ENCODE results near the gene TPO. TPM values are rescaled to one million over a fixed set of nuclear protein-coding genes. Genes with fewer than 3 reads are reported as not detected.

Gene TPO
- total RNA-seq, 4 donors from 2014 or later = 0.70 to 46.2 (median 6.8) TPM

- no peaks in the 10 kb centered on the region for H3K27me3 ChIP-seq
- H3K36me3 ChIP-seq = no peaks in the 10 kb centered on the region
- H3K27ac ChIP-seq = no peak overlapping the region
- peaks cover 0 to 5% (median 0%) of the 10 kb centered on the region in 4 donors for H3K9me3 ChIP-seq
- no peaks in the 10 kb centered on the region for H3K4me1 ChIP-seq
- no peak for DNase-seq
- H3K4me3 ChIP-seq = no peak overlapping the region
- no peak for TF ChIP-seq POLR2A (IDR thresholded peaks at IDR 0.05)
- TF ChIP-seq CTCF (IDR thresholded peaks at IDR 0.05) = no peak
Observed at GRCh38 chr2:1397350-1397749, 15.9 kb upstream of the TPO start.

- Histone ChIP-seq H3K9me3 (peaks cover 0 to 5% (median 0%) of the 10 kb centered on the region in 4 donors), H3K27ac (no peak overlapping the region), H3K36me3 (no peaks in the 10 kb centered on the region), H3K27me3 (no peaks in the 10 kb centered on the region), H3K4me3 (no peak overlapping the region), H3K4me1 (no peaks in the 10 kb centered on the region)
- TF ChIP-seq CTCF (IDR thresholded peaks at IDR 0.05) (no peak), POLR2A (IDR thresholded peaks at IDR 0.05) (no peak)
- DNase-seq = no peak
Observed at GRCh38 chr2:1398191-1398590, 15.1 kb upstream of the TPO start.

- TF ChIP-seq POLR2A (IDR thresholded peaks at IDR 0.05) (no peak), CTCF (IDR thresholded peaks at IDR 0.05) (no peak)
- H3K4me3 ChIP-seq = no peak overlapping the region
- H3K36me3 ChIP-seq = no peaks in the 10 kb centered on the region
- H3K4me1 ChIP-seq = no peaks in the 10 kb centered on the region
- no peaks in the 10 kb centered on the region for H3K27me3 ChIP-seq
- no peaks in the 10 kb centered on the region for H3K9me3 ChIP-seq
- no peak overlapping the region for H3K27ac ChIP-seq
- no peak for DNase-seq
Observed at GRCh38 chr2:1400943-1401735, 12.1 kb upstream of the TPO start.

GRCh38 chr2:1402064-1402463, 11.2 kb upstream of the TPO start:
- H3K27ac ChIP-seq = no peak overlapping the region
- no peak overlapping the region for H3K4me3 ChIP-seq
- TF ChIP-seq POLR2A (IDR thresholded peaks at IDR 0.05) = no peak
- TF ChIP-seq CTCF (IDR thresholded peaks at IDR 0.05) = no peak
- no peaks in the 10 kb centered on the region for H3K36me3 ChIP-seq
- no peaks in the 10 kb centered on the region for H3K4me1 ChIP-seq
- H3K27me3 ChIP-seq = no peaks in the 10 kb centered on the region
- DNase-seq = no peak
- no peaks in the 10 kb centered on the region for H3K9me3 ChIP-seq

GRCh38 chr2:1403565-1403964, 9.7 kb upstream of the TPO start:
- TF ChIP-seq POLR2A (IDR thresholded peaks at IDR 0.05) = no peak
- TF ChIP-seq CTCF (IDR thresholded peaks at IDR 0.05) = no peak
- Histone ChIP-seq H3K36me3 (no peaks in the 10 kb centered on the region), H3K27ac (no peak overlapping the region), H3K27me3 (no peaks in the 10 kb centered on the region), H3K4me3 (no peak overlapping the region), H3K4me1 (no peaks in the 10 kb centered on the region), H3K9me3 (no peaks in the 10 kb centered on the region)
- no peak for DNase-seq

Measured in Peyer's patch (tissue), 4 donors.